HEK293T (cell line): ENCODE data around the gene P2RY13.

Experiments
- ARNT ChIP-seq: fragments of 450-650 bp; IDR thresholded peaks from 2 replicates; pipeline ENCODE4 v1.6.1; 2017; ENCODE audit warnings: mild to moderate bottlenecking
- FOXA1 ChIP-seq: fragments of 450-650 bp; IDR thresholded peaks from 2 replicates; pipeline ENCODE4 v1.6.1; 2016; ENCODE audit warnings: mild to moderate bottlenecking
- FOXK2 ChIP-seq: fragments of 450-650 bp; IDR thresholded peaks from 2 replicates; pipeline ENCODE4 v1.6.1; 2016; ENCODE audit warnings: mild to moderate bottlenecking
- FOXM1 ChIP-seq: fragments of 450-650 bp; IDR thresholded peaks from 2 replicates; pipeline ENCODE4 v1.6.1; 2017; ENCODE audit warnings: mild to moderate bottlenecking, borderline replicate concordance
- HDGF ChIP-seq: fragments of 450-650 bp; IDR thresholded peaks from 2 replicates; pipeline ENCODE4 v1.6.1; 2017; ENCODE audit warnings: antibody characterized with exemption, borderline replicate concordance
- LEF1 ChIP-seq: fragments of 450-650 bp; IDR thresholded peaks from 2 replicates; pipeline ENCODE4 v1.6.1; 2017; ENCODE audit warnings: mild to moderate bottlenecking, borderline replicate concordance

GRCh38 chr3:151307583-151308488 lies 21.5 kb downstream of the P2RY13 start:
- no peak for TF ChIP-seq HDGF
- no peak for TF ChIP-seq ARNT
- no peak for TF ChIP-seq FOXA1
- no peak for TF ChIP-seq FOXK2
- no peak for TF ChIP-seq FOXM1
- no peak for TF ChIP-seq LEF1
